ENCODE data around the gene IL11RA. TPM values are rescaled to one million over a fixed set of nuclear protein-coding genes. Genes with fewer than 3 reads are reported as not detected.

The IL11RA gene
- total and polyA plus RNA-seq, 10 of the 15 experiments (the other 5 are each of a cell fraction or from before 2014, with no cell fraction given), result 0.32 to 5.8 (median 2.2) TPM

- no peak for TF ChIP-seq CEBPZ (IDR thresholded peaks at IDR 0.05; ENCODE audit: low read depth, low read length)
These were observed 22.5 kb upstream of the IL11RA start (continued) for GRCh38 chr9:34629491-34629808.

- FAIRE-seq (no peak), ATAC-seq (no peak), DNase-seq (ENCODE audit: low read depth, low spot score) (no peak)
- H3K36me3 ChIP-seq (ENCODE audit: control insufficient read depth in 2 of 2, insufficient read depth in 2 of 2, low read length in 1 of 2), result peaks cover under 1 to 5% of the 10 kb centered on the region in 2 experiments; a peak in 3 of 4 replicates
- BruUV-seq (replicated peaks), result no TSS peak
- RAD21 ChIA-PET (ENCODE audit: unreplicated experiment), result no interaction called here
- no peaks in the 10 kb centered on the region; the same call in none of the 2 replicates for H4K20me1 ChIP-seq (ENCODE audit: control insufficient read depth, insufficient read depth)
- 25% methylated on average over 5 of the region's 5 CpGs for WGBS (ENCODE audit: insufficient coverage, insufficient replicate concordance, low lambda C conversion rate, missing lambda C conversion rate)
- peaks cover 10 to 18% of the 10 kb centered on the region in 2 experiments for H3K27me3 ChIP-seq (replicated peaks in 1 of 2; ENCODE audit: control insufficient read depth in 2 of 2, insufficient read depth in 2 of 2, low read length in 1 of 2)
- no peak overlapping the region for H2AFZ ChIP-seq (ENCODE audit: control insufficient read depth, low read depth, low read length)
- TF ChIP-seq ZSCAN29 (IDR thresholded peaks at IDR 0.05) (no peak), EP300 (IDR thresholded peaks at IDR 0.05; ENCODE audit: borderline replicate concordance in 1 of 2, control insufficient read depth in 1 of 2, low read depth in 2 of 2, low read length in 2 of 2) (no peak), RUNX3 (IDR thresholded peaks at IDR 0.05; ENCODE audit: low read length) (no peak), CBX5 (IDR thresholded peaks at IDR 0.05; ENCODE audit: low read depth) (no peak), CREM (IDR thresholded peaks at IDR 0.05; ENCODE audit: low read depth) (no peak), SREBF2 (IDR thresholded peaks at IDR 0.05; ENCODE audit: low read length) (no peak), KAT2A (conservative IDR thresholded peaks at IDR 0.05; ENCODE audit: control insufficient read depth, low read depth, low read length) (no peak), USF2 (IDR thresholded peaks at IDR 0.05; ENCODE audit: borderline replicate concordance, low read depth, low read length) (no peak), BHLHE40 (IDR thresholded peaks at IDR 0.05; ENCODE audit: borderline replicate concordance in 1 of 2, low read depth in 2 of 2, low read length in 1 of 2) (no peak), GATAD2B (conservative IDR thresholded peaks at IDR 0.05; ENCODE audit: low read depth) (no peak)
- CTCF ChIA-PET, result interaction anchor here (0.8 to 1.2 kb wide), 4 partner anchors 13 to 197 kb away, joined by 3 to 4 read pairs (median 3); partner anchors contain the start of gene RPP25L
- no peak overlapping the region for H3K9ac ChIP-seq (ENCODE audit: control insufficient read depth, insufficient read depth, low read length)
- H3K79me2 ChIP-seq (ENCODE audit: control insufficient read depth, insufficient read depth, low read length), result no peaks in the 10 kb centered on the region; the same call in 1 of the 2 replicates
- SMC1A ChIA-PET (ENCODE audit: uncharacterized antibody, unreplicated experiment), result interaction anchor here (1.1 to 1.2 kb wide), 2 partner anchors 10 to 16 kb away, joined by 3 read pairs; partner anchors contain the start of genes DCTN3 and GALT
- POLR2A ChIA-PET, result no interaction called here
- in situ Hi-C loops (cut with MboI) (no loop called here), intact Hi-C loops (cut with micrococcal nuclease; ENCODE audit: unreplicated experiment) (no loop called here)
- H3K4me2 ChIP-seq (ENCODE audit: control insufficient read depth, insufficient read depth), result no peak overlapping the region
- no peaks in the 10 kb centered on the region for H3K9me3 ChIP-seq (replicated peaks; ENCODE audit: control insufficient read depth, insufficient read depth, low read length)
- peaks cover 4% of the 10 kb centered on the region; the same call in 1 of the 2 replicates for H3K4me1 ChIP-seq (ENCODE audit: control insufficient read depth, insufficient read depth, low read length)
- H3K4me3 ChIP-seq, result no peak overlapping the region
- no peak overlapping the region for H3K27ac ChIP-seq (ENCODE audit: control insufficient read depth, insufficient read depth)
These were observed 21.4 kb upstream of the IL11RA start for GRCh38 chr9:34630402-34631154.
